B cell (primary cell): ENCODE data around the gene USP6. TPM values are rescaled to one million over a fixed set of nuclear protein-coding genes. Genes with fewer than 3 reads are reported as not detected.

Source experiments
- ATAC-seq: fragments of 200-7000 bp; cut with Tn5 transposase; one replicate; pipeline ENCODE4 v1.10.0; 2021; ENCODE audit warnings: low read depth, mild to moderate bottlenecking, moderate number of reproducible peaks, moderate library complexity
- CTCF ChIA-PET: fragments of 350-600 bp; sonication (Branson Sonifier 250); formaldehyde crosslinking; loops from one replicate; lab custom pipeline; 2021; ENCODE audit warnings: antibody characterized with exemption, inconsistent platforms; lab: Charles Lee
- POLR2A ChIA-PET: fragments of 350-600 bp; sonication (Branson Sonifier 250); formaldehyde crosslinking; loops from one replicate; lab custom pipeline; 2021; ENCODE audit warnings: antibody characterized with exemption; lab: Charles Lee
- DNase-seq: peaks from one replicate; pipeline ENCODE4 v3.0.0; 2013
- H2AFZ ChIP-seq: 2 replicates; pipeline ENCODE4 v1.6.1; 2012; ENCODE audit warnings: mild to moderate bottlenecking, low read depth, low read length; ENCODE audit not compliant: insufficient read depth, poor library complexity, severe bottlenecking
- H3K27ac ChIP-seq, 2 donors: 1 replicate in 1 of 2; 2 replicates in 1 of 2; pipeline ENCODE4 v1.5.1; 2012 to 2013; ENCODE audit warnings: low read length in 2 of 2, mild to moderate bottlenecking in 2 of 2, moderate library complexity in 1 of 2
- H3K27me3 ChIP-seq, 4 experiments: fragments of 200-600 bp in 1 of 4; sonication (generic) in 1 of 4; replicated peaks in 1 of 4; 1 replicate in 2 of 4; 2 replicates in 2 of 4; pipeline versions ENCODE4 v1.6.1 to v1.7.0; 2013 to 2016; ENCODE audit warnings: low read length in 3 of 4, mild to moderate bottlenecking in 2 of 4, mixed read lengths in 1 of 4, moderate library complexity in 1 of 4; ENCODE audit not compliant: insufficient read depth in 4 of 4, control insufficient read depth in 3 of 4; ENCODE audit errors: control extremely low read depth in 1 of 4
- H3K36me3 ChIP-seq, 2 experiments: replicated peaks in 1 of 2; 1 replicate in 1 of 2; 2 replicates in 1 of 2; pipeline versions ENCODE4 v1.6.1 to v1.7.1; 2013; ENCODE audit warnings: low read length in 1 of 2; ENCODE audit not compliant: insufficient read depth in 2 of 2, control insufficient read depth in 1 of 2; ENCODE audit errors: control extremely low read depth in 1 of 2, extremely low read depth in 1 of 2
- H3K4me1 ChIP-seq, 2 donors: fragments of 200-600 bp in 1 of 2; sonication (generic) in 1 of 2; 1 replicate in 1 of 2; 2 replicates in 1 of 2; pipeline versions ENCODE4 v1.5.1 to v1.6.1; 2013 to 2017; ENCODE audit warnings: low read length in 2 of 2; ENCODE audit not compliant: control insufficient read depth in 2 of 2, insufficient read depth in 2 of 2
- H3K4me2 ChIP-seq: replicated peaks from 2 replicates; pipeline ENCODE3; 2012; ENCODE audit warnings: mild to moderate bottlenecking, low read depth, low read length; ENCODE audit not compliant: poor library complexity, severe bottlenecking
- H3K4me3 ChIP-seq, 5 experiments: fragments of 200-600 bp in 1 of 5; sonication (generic) in 1 of 5; 1 replicate in 3 of 5; 2 replicates in 2 of 5; pipeline versions ENCODE4 v1.5.1 to v1.7.0; 2011 to 2016; ENCODE audit warnings: low read length in 4 of 5, mild to moderate bottlenecking in 4 of 5, low read depth in 2 of 5, control low read depth in 1 of 5, moderate library complexity in 1 of 5; ENCODE audit not compliant: insufficient read depth in 1 of 5; ENCODE audit errors: control extremely low read depth in 1 of 5, extremely low read depth in 1 of 5
- H3K79me2 ChIP-seq: fragments of 200-600 bp; sonication (generic); one replicate; pipeline ENCODE4 v1.6.0; 2016; ENCODE audit warnings: low read length; ENCODE audit not compliant: control insufficient read depth, insufficient read depth
- H3K9ac ChIP-seq: fragments of 200-600 bp; sonication (generic); 2 replicates; pipeline ENCODE4 v1.6.1; 2017; ENCODE audit warnings: mild to moderate bottlenecking, low read length, moderate library complexity
- H3K9me3 ChIP-seq, 3 donors: one replicate each; pipeline versions ENCODE4 v1.6.1 to v1.7.1; 2013; ENCODE audit warnings: low read length in 2 of 3; ENCODE audit not compliant: control insufficient read depth in 2 of 3, insufficient read depth in 1 of 3; ENCODE audit errors: control extremely low read depth in 1 of 3
- H4K20me1 ChIP-seq: 2 replicates; pipeline ENCODE4 v1.6.0; 2012; ENCODE audit warnings: mild to moderate bottlenecking, low read length; ENCODE audit not compliant: insufficient read depth, control insufficient read depth, poor library complexity, severe bottlenecking
- H3K27ac Mint-ChIP-seq: one replicate; pipeline ENCODE4 v1.8.0; 2021; ENCODE audit warnings: mixed read lengths
- H3K27me3 Mint-ChIP-seq: one replicate; pipeline ENCODE4 v1.8.0; 2021; ENCODE audit warnings: mixed read lengths
- H3K4me1 Mint-ChIP-seq: one replicate; pipeline ENCODE4 v1.8.0; 2021; ENCODE audit warnings: mixed read lengths
- H3K4me3 Mint-ChIP-seq: one replicate; pipeline ENCODE4 v1.8.0; 2021; ENCODE audit warnings: mixed read lengths
- H3K9me3 Mint-ChIP-seq: one replicate; pipeline ENCODE4 v1.8.0; 2022; ENCODE audit warnings: mixed read lengths; ENCODE audit not compliant: insufficient read depth
- CTCF ChIP-seq: fragments of 200-600 bp; IDR thresholded peaks from one replicate; pipeline ENCODE4 v1.8.0; 2022; ENCODE audit warnings: antibody characterized with exemption, mild to moderate bottlenecking
- EZH2 ChIP-seq: IDR thresholded peaks from 2 replicates; pipeline ENCODE4 v1.6.1; 2012; ENCODE audit warnings: borderline replicate concordance, low read depth, mild to moderate bottlenecking, moderate library complexity, low read length; ENCODE audit not compliant: insufficient read depth, poor library complexity, severe bottlenecking
- WGBS: methylation state at CpG from one replicate; pipeline ENCODE4 v1.1.5; 2013; ENCODE audit warnings: missing lambda C conversion rate; ENCODE audit not compliant: insufficient coverage; 5-methylcytosine and 5-hydroxymethylcytosine counted together
- intact Hi-C: fragments of 100-400 bp; cut with micrococcal nuclease; formaldehyde crosslinking; loops from one replicate; pipeline ENCODE4 v1.10.0; 2022
- polyA plus RNA-seq: library from polyadenylated mRNA; depleted of rRNA; stranded (reverse); fragments of >200 nt; gene quantifications from 2 replicates; pipeline ENCODE4 v1.2.3, GENCODE V29; 2012
- total RNA-seq, 2 donors: library from RNA; stranded (reverse); fragments of 120-200 nt in 1 of 2; gene quantifications; 1 replicate in 1 of 2; 2 replicates in 1 of 2; pipeline versions ENCODE4 v1.2.3 to v1.2.4, GENCODE V29; 2013 to 2022

The USP6 gene
- total and polyA plus RNA-seq, 2 donors (not counting 1 experiment from before 2014, with no cell fraction given), result 0.36 to 0.47 TPM

GRCh38 chr17:5122586-5123342, 6.9 kb downstream of the USP6 start:
- peak; percentile 72 for ATAC-seq
- H3K4me3 ChIP-seq, result peak overlapping the region in 4 of 5 experiments; percentile 28 to 54 (median 44)
- peak; percentile 50 for DNase-seq
- H2AFZ ChIP-seq, result peak overlapping the region; percentile 75
- no peaks in the 10 kb centered on the region for H3K9me3 Mint-ChIP-seq
- peaks cover 40% of the 10 kb centered on the region for H3K27me3 Mint-ChIP-seq
- H3K79me2 ChIP-seq, result no peaks in the 10 kb centered on the region
- H3K9ac ChIP-seq, result peak overlapping the region; percentile 50
- TF ChIP-seq CTCF, result peak; percentile 23
- TF ChIP-seq EZH2, result no peak
- peaks cover 0 to 17% (median 6%) of the 10 kb centered on the region in 4 experiments for H3K27me3 ChIP-seq
- peak overlapping the region; percentile 61 for H3K27ac Mint-ChIP-seq
- intact Hi-C loops, result no loop called here
- no peaks in the 10 kb centered on the region for H3K36me3 ChIP-seq
- H3K4me3 Mint-ChIP-seq, result peak overlapping the region; percentile 66
- H3K4me1 ChIP-seq, result peaks cover 7 to 10% of the 10 kb centered on the region in 2 donors
- WGBS, result 11% methylated on average over 75 of the region's 75 CpGs
- CTCF ChIA-PET, result no interaction called here
- H3K4me2 ChIP-seq, result peak overlapping the region; percentile 85
- POLR2A ChIA-PET, result no interaction called here
- H3K27ac ChIP-seq, result no peak overlapping the region
- H3K9me3 ChIP-seq, result peaks cover 0 to 17% (median 0%) of the 10 kb centered on the region in 3 donors
- H4K20me1 ChIP-seq, result no peaks in the 10 kb centered on the region
- H3K4me1 Mint-ChIP-seq, result peaks cover 11% of the 10 kb centered on the region
